ENCODE results near the gene TJP2.

TJP2 gene

DNA sequence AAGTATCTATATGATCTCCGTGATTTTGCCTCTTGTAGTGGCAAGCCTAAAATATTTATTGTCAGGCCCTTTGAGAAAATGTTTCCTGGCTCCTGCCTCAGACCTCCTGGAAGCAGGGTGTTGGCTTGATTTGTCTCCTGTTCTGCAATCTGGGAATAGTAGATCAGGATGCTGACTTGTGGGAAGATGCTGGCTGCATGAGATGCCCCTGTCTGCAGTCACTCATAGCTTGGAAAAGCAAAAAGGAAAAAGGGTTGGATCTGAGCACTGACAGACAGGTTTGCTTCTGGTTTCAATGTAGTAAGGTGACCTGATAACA, 16.7 kb downstream of the TJP2 start (continued):
- TF ChIP-seq ZNF660 (tag by site-specific recombination; IDR thresholded peaks at IDR 0.05), result no peak
- no peak for TF ChIP-seq GFI1B (tag by site-specific recombination; IDR thresholded peaks at IDR 0.05)

- Histone ChIP-seq H3K9me3 (ENCODE audit: control insufficient read depth, insufficient read depth, low read depth, low read length) (no peaks in the 10 kb centered on the region), H3K27ac (ENCODE audit: extremely low read depth, low read depth, low read length) (no peak overlapping the region), H3K4me3 (ENCODE audit: low read depth, low read length) (no peak overlapping the region), H3K36me3 (ENCODE audit: control insufficient read depth in 2 of 2, insufficient read depth in 1 of 2, low read length in 2 of 2) (no peaks in the 10 kb centered on the region), H3K4me1 (ENCODE audit: control insufficient read depth, insufficient read depth, low read length) (no peaks in the 10 kb centered on the region)
- TF ChIP-seq ZNF596 (tag by site-specific recombination; IDR thresholded peaks at IDR 0.05), result no peak
- CTCF ChIA-PET, result interaction anchor here (0.7 to 11.7 kb wide), 7 partner anchors 10 to 156 kb away, joined by 3 to 209 read pairs (median 5); partner anchors contain the start of gene FXN
- POLR2A ChIA-PET, result no interaction called here
These were observed 17.2 kb downstream of the TJP2 start for GRCh38 chr9:69191231-69191630.

DNA sequence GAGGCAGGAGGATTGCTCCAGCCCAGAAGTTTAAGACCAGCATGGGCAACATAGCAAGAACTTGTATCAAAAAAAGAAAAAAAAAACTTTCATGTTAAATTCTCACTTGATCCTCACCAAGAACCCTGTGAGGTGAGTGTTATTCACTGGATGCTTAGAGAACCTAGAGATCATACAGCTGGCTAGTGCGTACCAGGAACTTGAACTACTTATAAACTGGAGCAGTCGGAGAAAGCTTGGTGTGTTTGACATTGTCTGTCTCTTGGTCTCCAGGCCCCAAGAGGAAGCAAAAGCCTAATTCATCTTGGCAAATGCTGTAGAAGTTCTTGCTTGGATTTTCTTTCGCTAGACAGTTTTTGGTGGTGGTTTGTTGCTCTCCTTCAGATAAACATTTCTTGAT, 18.1 kb downstream of the TJP2 start:
- no peak overlapping the region for H3K4me3 ChIP-seq (ENCODE audit: low read depth, low read length)
- CTCF ChIA-PET, result interaction anchor here (0.6 to 11.7 kb wide), 12 partner anchors 11 to 266 kb away, joined by 4 to 209 read pairs (median 4); partner anchors contain the start of gene FXN
- H3K9me3 ChIP-seq (ENCODE audit: control insufficient read depth, insufficient read depth, low read depth, low read length), result no peaks in the 10 kb centered on the region
- no peak overlapping the region for H3K27ac ChIP-seq (ENCODE audit: extremely low read depth, low read depth, low read length)
- H3K36me3 ChIP-seq (ENCODE audit: control insufficient read depth in 2 of 2, insufficient read depth in 1 of 2, low read length in 2 of 2), result no peaks in the 10 kb centered on the region
- H3K4me1 ChIP-seq (ENCODE audit: control insufficient read depth, insufficient read depth, low read length), result no peaks in the 10 kb centered on the region
- POLR2A ChIA-PET, result interaction anchor here (1.5 kb wide), 1 partner anchor 17 kb away, joined by 4 read pairs; no protein-coding TSS in a partner anchor
- TF ChIP-seq ZNF555 (tag by site-specific recombination; conservative IDR thresholded peaks at IDR 0.05), result no peak
- no peak for TF ChIP-seq ZBTB20 (tag by site-specific recombination; IDR thresholded peaks at IDR 0.05)
- no peak for TF ChIP-seq ZNF223 (tag by site-specific recombination; IDR thresholded peaks at IDR 0.05)
- TF ChIP-seq ZNF366 (tag by site-specific recombination; conservative IDR thresholded peaks at IDR 0.05), result no peak
- TF ChIP-seq ZNF292 (tag by site-specific recombination; IDR thresholded peaks at IDR 0.05; ENCODE audit: borderline replicate concordance, low read depth), result no peak
- no peak for TF ChIP-seq ZNF148 (tag by site-specific recombination; IDR thresholded peaks at IDR 0.05; ENCODE audit: borderline replicate concordance)
- TF ChIP-seq, protein P1, sequence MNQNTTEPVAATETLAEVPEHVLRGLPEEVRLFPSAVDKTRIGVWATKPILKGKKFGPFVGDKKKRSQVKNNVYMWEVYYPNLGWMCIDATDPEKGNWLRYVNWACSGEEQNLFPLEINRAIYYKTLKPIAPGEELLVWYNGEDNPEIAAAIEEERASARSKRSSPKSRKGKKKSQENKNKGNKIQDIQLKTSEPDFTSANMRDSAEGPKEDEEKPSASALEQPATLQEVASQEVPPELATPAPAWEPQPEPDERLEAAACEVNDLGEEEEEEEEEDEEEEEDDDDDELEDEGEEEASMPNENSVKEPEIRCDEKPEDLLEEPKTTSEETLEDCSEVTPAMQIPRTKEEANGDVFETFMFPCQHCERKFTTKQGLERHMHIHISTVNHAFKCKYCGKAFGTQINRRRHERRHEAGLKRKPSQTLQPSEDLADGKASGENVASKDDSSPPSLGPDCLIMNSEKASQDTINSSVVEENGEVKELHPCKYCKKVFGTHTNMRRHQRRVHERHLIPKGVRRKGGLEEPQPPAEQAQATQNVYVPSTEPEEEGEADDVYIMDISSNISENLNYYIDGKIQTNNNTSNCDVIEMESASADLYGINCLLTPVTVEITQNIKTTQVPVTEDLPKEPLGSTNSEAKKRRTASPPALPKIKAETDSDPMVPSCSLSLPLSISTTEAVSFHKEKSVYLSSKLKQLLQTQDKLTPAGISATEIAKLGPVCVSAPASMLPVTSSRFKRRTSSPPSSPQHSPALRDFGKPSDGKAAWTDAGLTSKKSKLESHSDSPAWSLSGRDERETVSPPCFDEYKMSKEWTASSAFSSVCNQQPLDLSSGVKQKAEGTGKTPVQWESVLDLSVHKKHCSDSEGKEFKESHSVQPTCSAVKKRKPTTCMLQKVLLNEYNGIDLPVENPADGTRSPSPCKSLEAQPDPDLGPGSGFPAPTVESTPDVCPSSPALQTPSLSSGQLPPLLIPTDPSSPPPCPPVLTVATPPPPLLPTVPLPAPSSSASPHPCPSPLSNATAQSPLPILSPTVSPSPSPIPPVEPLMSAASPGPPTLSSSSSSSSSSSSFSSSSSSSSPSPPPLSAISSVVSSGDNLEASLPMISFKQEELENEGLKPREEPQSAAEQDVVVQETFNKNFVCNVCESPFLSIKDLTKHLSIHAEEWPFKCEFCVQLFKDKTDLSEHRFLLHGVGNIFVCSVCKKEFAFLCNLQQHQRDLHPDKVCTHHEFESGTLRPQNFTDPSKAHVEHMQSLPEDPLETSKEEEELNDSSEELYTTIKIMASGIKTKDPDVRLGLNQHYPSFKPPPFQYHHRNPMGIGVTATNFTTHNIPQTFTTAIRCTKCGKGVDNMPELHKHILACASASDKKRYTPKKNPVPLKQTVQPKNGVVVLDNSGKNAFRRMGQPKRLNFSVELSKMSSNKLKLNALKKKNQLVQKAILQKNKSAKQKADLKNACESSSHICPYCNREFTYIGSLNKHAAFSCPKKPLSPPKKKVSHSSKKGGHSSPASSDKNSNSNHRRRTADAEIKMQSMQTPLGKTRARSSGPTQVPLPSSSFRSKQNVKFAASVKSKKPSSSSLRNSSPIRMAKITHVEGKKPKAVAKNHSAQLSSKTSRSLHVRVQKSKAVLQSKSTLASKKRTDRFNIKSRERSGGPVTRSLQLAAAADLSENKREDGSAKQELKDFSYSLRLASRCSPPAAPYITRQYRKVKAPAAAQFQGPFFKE (tag by site-specific recombination; IDR thresholded peaks at IDR 0.05; ENCODE audit: borderline replicate concordance), result no peak
- no peak for TF ChIP-seq ZNF211 (tag by site-specific recombination; IDR thresholded peaks at IDR 0.05; ENCODE audit: low read depth)
- TF ChIP-seq ZNF398 (tag by site-specific recombination; IDR thresholded peaks at IDR 0.05), result no peak
- TF ChIP-seq, protein P2, sequence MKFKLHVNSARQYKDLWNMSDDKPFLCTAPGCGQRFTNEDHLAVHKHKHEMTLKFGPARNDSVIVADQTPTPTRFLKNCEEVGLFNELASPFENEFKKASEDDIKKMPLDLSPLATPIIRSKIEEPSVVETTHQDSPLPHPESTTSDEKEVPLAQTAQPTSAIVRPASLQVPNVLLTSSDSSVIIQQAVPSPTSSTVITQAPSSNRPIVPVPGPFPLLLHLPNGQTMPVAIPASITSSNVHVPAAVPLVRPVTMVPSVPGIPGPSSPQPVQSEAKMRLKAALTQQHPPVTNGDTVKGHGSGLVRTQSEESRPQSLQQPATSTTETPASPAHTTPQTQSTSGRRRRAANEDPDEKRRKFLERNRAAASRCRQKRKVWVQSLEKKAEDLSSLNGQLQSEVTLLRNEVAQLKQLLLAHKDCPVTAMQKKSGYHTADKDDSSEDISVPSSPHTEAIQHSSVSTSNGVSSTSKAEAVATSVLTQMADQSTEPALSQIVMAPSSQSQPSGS (tag by site-specific recombination; IDR thresholded peaks at IDR 0.05; ENCODE audit: low read depth), result no peak
- no peak for TF ChIP-seq ZNF280C (tag by site-specific recombination; IDR thresholded peaks at IDR 0.05)
- TF ChIP-seq, protein P3, sequence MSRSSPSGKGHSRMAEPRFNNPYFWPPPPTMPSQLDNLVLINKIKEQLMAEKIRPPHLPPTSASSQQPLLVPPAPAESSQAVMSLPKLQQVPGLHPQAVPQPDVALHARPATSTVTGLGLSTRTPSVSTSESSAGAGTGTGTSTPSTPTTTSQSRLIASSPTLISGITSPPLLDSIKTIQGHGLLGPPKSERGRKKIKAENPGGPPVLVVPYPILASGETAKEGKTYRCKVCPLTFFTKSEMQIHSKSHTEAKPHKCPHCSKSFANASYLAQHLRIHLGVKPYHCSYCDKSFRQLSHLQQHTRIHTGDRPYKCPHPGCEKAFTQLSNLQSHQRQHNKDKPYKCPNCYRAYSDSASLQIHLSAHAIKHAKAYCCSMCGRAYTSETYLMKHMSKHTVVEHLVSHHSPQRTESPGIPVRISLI (tag by site-specific recombination; IDR thresholded peaks at IDR 0.05), result no peak
- no peak for TF ChIP-seq ZNF677 (tag by site-specific recombination; IDR thresholded peaks at IDR 0.05)
- no peak for TF ChIP-seq ZNF416 (tag by site-specific recombination; IDR thresholded peaks at IDR 0.05)
